DND-41 (cell line): ENCODE measurements around the gene PLRG1.

Experiments
- ATAC-seq: fragments of 200-7000 bp; cut with Tn5 transposase; 3 replicates; pipeline ENCODE4 v1.9.1; 2021; ENCODE audit warnings: low read depth; ENCODE audit not compliant: insufficient read depth
- DNase-seq: peaks from one replicate; pipeline ENCODE4 v3.0.0-alpha.2; 2020
- H2AFZ ChIP-seq: 2 replicates; pipeline ENCODE4 v1.6.0; 2012; ENCODE audit warnings: low read depth, low read length
- H3K27ac ChIP-seq: 2 replicates; pipeline ENCODE4 v1.5.1; 2012; ENCODE audit warnings: low read length, inconsistent platforms
- H3K27me3 ChIP-seq: fragments of 200-600 bp; sonication (generic); 2 replicates; pipeline ENCODE4 v1.6.0; 2012; ENCODE audit warnings: low read length, mild to moderate bottlenecking, inconsistent platforms; ENCODE audit not compliant: insufficient read depth, poor library complexity
- H3K36me3 ChIP-seq: 2 replicates; pipeline ENCODE4 v1.5.1; 2012; ENCODE audit warnings: low read length, inconsistent platforms; ENCODE audit not compliant: insufficient read depth
- H3K4me1 ChIP-seq: 2 replicates; pipeline ENCODE4 v1.5.1; 2012; ENCODE audit warnings: mild to moderate bottlenecking, low read length; ENCODE audit not compliant: insufficient read depth
- H3K4me2 ChIP-seq: 2 replicates; pipeline ENCODE4 v1.6.0; 2012; ENCODE audit warnings: mild to moderate bottlenecking, moderate library complexity, low read length, inconsistent platforms; ENCODE audit not compliant: insufficient read depth
- H3K4me3 ChIP-seq, 2 experiments: fragments of 200-600 bp in 1 of 2; shearing (Covaris generic) in 1 of 2; 2 replicates each; pipeline ENCODE4 v1.5.1; 2012 to 2016; ENCODE audit warnings: inconsistent platforms in 2 of 2, low read length in 2 of 2, mild to moderate bottlenecking in 2 of 2, low read depth in 1 of 2, moderate library complexity in 1 of 2
- H3K79me2 ChIP-seq: 2 replicates; pipeline ENCODE4 v1.6.0; 2012; ENCODE audit warnings: low read length, inconsistent platforms; ENCODE audit not compliant: insufficient read depth
- H3K9ac ChIP-seq: 2 replicates; pipeline ENCODE4 v1.6.0; 2012; ENCODE audit warnings: low read depth, mild to moderate bottlenecking, inconsistent platforms, low read length, moderate library complexity
- H3K9me3 ChIP-seq: 2 replicates; pipeline ENCODE4 v1.5.1; 2012; ENCODE audit warnings: low read length, moderate library complexity, mild to moderate bottlenecking, inconsistent platforms; ENCODE audit not compliant: insufficient read depth, severe bottlenecking
- H4K20me1 ChIP-seq: 2 replicates; pipeline ENCODE4 v1.6.0; 2012; ENCODE audit warnings: low read length; ENCODE audit not compliant: insufficient read depth
- EZH2 ChIP-seq: IDR thresholded peaks from 3 replicates; pipeline ENCODE4 v1.6.1; 2012; ENCODE audit warnings: borderline replicate concordance, low read depth, mild to moderate bottlenecking, moderate library complexity, low read length, inconsistent platforms; ENCODE audit not compliant: severe bottlenecking
- TF ChIP-seq, protein P1 (sequence below): IDR thresholded peaks from 2 replicates; pipeline ENCODE4 v1.5.1; 2012; ENCODE audit warnings: borderline replicate concordance, low read length, moderate library complexity, mild to moderate bottlenecking; ENCODE audit not compliant: poor library complexity, severe bottlenecking; ENCODE audit errors: extremely low read depth

The PLRG1 gene

GRCh38 chr4:154590329-154591006 lies 40.3 kb upstream of the PLRG1 start, which contains the start of gene FGA:
Gene FGA, minus strand, starts transcription at chr4:154590742. Its CDS starts 55 bp downstream, at chr4:154590687.
- H3K79me2 ChIP-seq = no peaks in the 10 kb centered on the region
- no peaks in the 10 kb centered on the region for H3K9me3 ChIP-seq
- peaks cover 15% of the 10 kb centered on the region for H3K27me3 ChIP-seq
- ATAC-seq = no peak
- DNase-seq = no peak
- H3K4me3 ChIP-seq = no peak within 1 kb of the TSS
- H3K9ac ChIP-seq = no peak within 1 kb of the TSS
- no peak within 1 kb of the TSS for H2AFZ ChIP-seq
- no peak within 1 kb of the TSS for H3K4me2 ChIP-seq
- H3K4me1 ChIP-seq = no peaks in the 10 kb centered on the region
- TF ChIP-seq, protein P1, sequence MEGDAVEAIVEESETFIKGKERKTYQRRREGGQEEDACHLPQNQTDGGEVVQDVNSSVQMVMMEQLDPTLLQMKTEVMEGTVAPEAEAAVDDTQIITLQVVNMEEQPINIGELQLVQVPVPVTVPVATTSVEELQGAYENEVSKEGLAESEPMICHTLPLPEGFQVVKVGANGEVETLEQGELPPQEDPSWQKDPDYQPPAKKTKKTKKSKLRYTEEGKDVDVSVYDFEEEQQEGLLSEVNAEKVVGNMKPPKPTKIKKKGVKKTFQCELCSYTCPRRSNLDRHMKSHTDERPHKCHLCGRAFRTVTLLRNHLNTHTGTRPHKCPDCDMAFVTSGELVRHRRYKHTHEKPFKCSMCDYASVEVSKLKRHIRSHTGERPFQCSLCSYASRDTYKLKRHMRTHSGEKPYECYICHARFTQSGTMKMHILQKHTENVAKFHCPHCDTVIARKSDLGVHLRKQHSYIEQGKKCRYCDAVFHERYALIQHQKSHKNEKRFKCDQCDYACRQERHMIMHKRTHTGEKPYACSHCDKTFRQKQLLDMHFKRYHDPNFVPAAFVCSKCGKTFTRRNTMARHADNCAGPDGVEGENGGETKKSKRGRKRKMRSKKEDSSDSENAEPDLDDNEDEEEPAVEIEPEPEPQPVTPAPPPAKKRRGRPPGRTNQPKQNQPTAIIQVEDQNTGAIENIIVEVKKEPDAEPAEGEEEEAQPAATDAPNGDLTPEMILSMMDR = no peak
- no peak for TF ChIP-seq EZH2
- no peaks in the 10 kb centered on the region for H4K20me1 ChIP-seq
- H3K36me3 ChIP-seq = no peaks in the 10 kb centered on the region
- no peak within 1 kb of the TSS for H3K27ac ChIP-seq

DNA sequence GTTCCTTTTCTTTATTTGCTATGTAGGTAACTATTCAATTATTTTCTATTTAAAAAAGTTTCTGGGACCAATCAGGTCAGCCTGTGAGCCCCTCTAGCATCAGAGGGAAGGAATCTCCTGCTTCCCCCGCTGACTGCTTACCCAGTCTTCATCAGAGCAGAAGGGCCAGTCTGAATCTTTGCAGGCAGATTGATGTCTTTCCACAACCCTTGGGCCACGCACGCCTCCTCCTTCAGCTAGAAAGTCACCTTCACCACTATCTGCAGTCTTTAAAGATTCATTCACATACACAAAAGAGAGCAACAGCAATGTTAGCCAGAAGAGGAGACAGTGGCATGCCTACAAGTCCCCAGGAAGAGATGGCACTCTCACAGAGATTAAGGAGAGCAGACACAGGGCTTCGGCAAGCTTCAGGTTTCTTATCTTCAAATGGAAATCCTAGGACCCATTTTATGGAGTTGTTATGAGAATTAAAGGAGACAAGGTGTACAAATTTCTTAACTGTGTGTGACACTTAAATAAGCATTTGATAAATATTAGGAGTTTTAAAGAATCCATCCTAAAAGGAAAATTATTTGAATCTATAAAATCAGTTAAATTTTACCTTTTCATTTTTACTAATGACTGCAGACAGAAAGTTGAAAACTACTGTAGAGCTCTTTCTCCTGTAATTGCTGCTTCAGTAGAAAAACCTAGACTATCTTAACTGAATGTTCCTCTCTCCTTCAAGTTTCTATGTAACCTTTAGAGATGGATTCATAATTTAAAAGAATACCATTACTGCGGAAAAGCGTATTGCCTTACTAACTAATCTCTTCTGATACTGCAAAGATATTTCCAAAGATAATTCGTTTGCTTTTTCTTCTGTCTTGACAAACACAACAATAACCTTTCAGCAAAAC lies 39.3 kb upstream of the PLRG1 start:
- H4K20me1 ChIP-seq = no peaks in the 10 kb centered on the region
- no peaks in the 10 kb centered on the region for H3K79me2 ChIP-seq
- H2AFZ ChIP-seq = no peak overlapping the region

GRCh38 chr4:154588198-154588597 lies 38.0 kb upstream of the PLRG1 start:
- no peak for ATAC-seq
- H3K9ac ChIP-seq = no peak overlapping the region
- no peaks in the 10 kb centered on the region for H4K20me1 ChIP-seq
- no peak overlapping the region for H3K4me3 ChIP-seq
- TF ChIP-seq, protein P1 = no peak
- no peak for TF ChIP-seq EZH2
- H3K27ac ChIP-seq = no peak overlapping the region
- H3K4me1 ChIP-seq = no peaks in the 10 kb centered on the region
- H2AFZ ChIP-seq = no peak overlapping the region
- no peaks in the 10 kb centered on the region for H3K9me3 ChIP-seq
- no peak for DNase-seq
- no peaks in the 10 kb centered on the region for H3K36me3 ChIP-seq
- no peak overlapping the region for H3K4me2 ChIP-seq
- H3K27me3 ChIP-seq = peaks cover 12% of the 10 kb centered on the region
- H3K79me2 ChIP-seq = no peaks in the 10 kb centered on the region

More for the DNA sequence above, 39.3 kb upstream of the PLRG1 start:
- Histone ChIP-seq H3K4me3 (no peak overlapping the region), H3K9ac (no peak overlapping the region), H3K36me3 (no peaks in the 10 kb centered on the region), H3K9me3 (no peaks in the 10 kb centered on the region), H3K27me3 (peaks cover 15% of the 10 kb centered on the region), H3K4me2 (no peak overlapping the region), H3K27ac (no peak overlapping the region), H3K4me1 (no peaks in the 10 kb centered on the region)
- TF ChIP-seq, protein P1 = no peak
- no peak for TF ChIP-seq EZH2
- ATAC-seq = no peak
- DNase-seq = no peak
